HepG2 (cell line): ENCODE measurements around the gene E2F1. TPM values are rescaled to one million over a fixed set of nuclear protein-coding genes. Genes with fewer than 3 reads are reported as not detected.

ENCODE experiments used
- CCDC6 ChIP-seq: sonication (generic); formaldehyde crosslinking; IDR thresholded peaks from 2 replicates; pipeline ENCODE4 v1.8.1; 2022; ENCODE audit warnings: mild to moderate bottlenecking, missing genetic modification reagents, moderate library complexity
- EED ChIP-seq: sonication (generic); formaldehyde crosslinking; IDR thresholded peaks from 2 replicates; pipeline ENCODE4 v1.5.0; 2020; ENCODE audit warnings: mild to moderate bottlenecking, missing genetic modification reagents
- EZH2 ChIP-seq: conservative IDR thresholded peaks from 2 replicates; pipeline ENCODE4 v1.6.1; 2012; ENCODE audit warnings: mild to moderate bottlenecking, low read depth, low read length, moderate library complexity
- HMG20B ChIP-seq: conservative IDR thresholded peaks from 2 replicates; pipeline ENCODE4 v1.6.1; 2016; ENCODE audit warnings: missing genetic modification reagents, missing compliant biosample characterization
- NR3C1 ChIP-seq: sonication (generic); formaldehyde crosslinking; IDR thresholded peaks from 2 replicates; pipeline ENCODE4 v1.4.0; 2020; ENCODE audit warnings: missing genetic modification reagents
- TGIF2 ChIP-seq: IDR thresholded peaks from 2 replicates; pipeline ENCODE4 v1.6.1; 2016; ENCODE audit warnings: control low read depth, missing compliant biosample characterization
- TP53 ChIP-seq: sonication (generic); formaldehyde crosslinking; conservative IDR thresholded peaks from 2 replicates; pipeline ENCODE4 v1.4.0; 2020; ENCODE audit warnings: missing genetic modification reagents
- ZNF232 ChIP-seq: sonication (generic); formaldehyde crosslinking; IDR thresholded peaks from 2 replicates; pipeline ENCODE4 v1.4.0; 2020; ENCODE audit warnings: missing genetic modification reagents, borderline replicate concordance
- polyA plus RNA-seq, 8 experiments: library from polyadenylated mRNA; depleted of rRNA in 3 of 8; stranded (reverse) in 7 of 8; unstranded in 1 of 8; fragments of >200 nt; fragmentation: Illumina TruSeq in 4 of 8; extraction: Trizol in 4 of 8; gene quantifications; 2 replicates each; pipeline versions ENCODE4 v1.2.1 to v1.2.3, GENCODE V29; 2011 to 2016; ENCODE audit warnings: low read depth in 4 of 8, missing spikeins in 1 of 8, mixed read lengths in 1 of 8; ENCODE audit not compliant: insufficient read depth in 1 of 8
- total RNA-seq, 5 experiments: library from RNA; depleted of rRNA; stranded (reverse); fragments of >200 nt; fragmentation: Illumina TruSeq; extraction: Trizol; gene quantifications; 2 replicates each; pipeline ENCODE4 v1.2.3, GENCODE V29; 2016; ENCODE audit warnings: low read depth in 1 of 5
- TF ChIP-seq, protein P1 (sequence below): IDR thresholded peaks from 2 replicates; pipeline ENCODE4 v1.6.1; 2016; ENCODE audit warnings: low read depth, missing genetic modification reagents, missing compliant biosample characterization
- TF ChIP-seq, protein P2 (sequence below): sonication (generic); formaldehyde crosslinking; IDR thresholded peaks from 2 replicates; pipeline ENCODE4 v1.5.1; 2020; ENCODE audit warnings: missing genetic modification reagents, mild to moderate bottlenecking, borderline replicate concordance
- TF ChIP-seq, protein P3 (sequence below): sonication (generic); formaldehyde crosslinking; IDR thresholded peaks from 2 replicates; pipeline ENCODE4 v1.4.0; 2020; ENCODE audit warnings: low read depth, missing genetic modification reagents
- TF ChIP-seq, protein P4 (sequence below): sonication (generic); formaldehyde crosslinking; IDR thresholded peaks from 2 replicates; pipeline ENCODE4 v1.5.1; 2020; ENCODE audit warnings: mild to moderate bottlenecking, missing genetic modification reagents, moderate library complexity

The E2F1 gene
- total and polyA plus RNA-seq, 2 of the 13 experiments (the other 11 are each of a cell fraction or from before 2014, with no cell fraction given): 25.5 to 39.4 TPM

- TF ChIP-seq ZNF232 (no peak), HMG20B (CRISPR knock-in tag) (0 out of 2 replicates have a peak, but pooled peaks have one; percentile 52), TGIF2 (CRISPR knock-in tag) (peak; percentile 39; the same call in 1 of the 2 replicates), EED (0 out of 2 replicates have a peak, but pooled peaks have one; percentile 1), CCDC6 (no peak), NR3C1 (CRISPR knock-in tag) (0 out of 2 replicates have a peak, but pooled peaks have one; percentile 35), TP53 (CRISPR knock-in tag) (no peak), EZH2 (no peak)
- TF ChIP-seq, protein P1, sequence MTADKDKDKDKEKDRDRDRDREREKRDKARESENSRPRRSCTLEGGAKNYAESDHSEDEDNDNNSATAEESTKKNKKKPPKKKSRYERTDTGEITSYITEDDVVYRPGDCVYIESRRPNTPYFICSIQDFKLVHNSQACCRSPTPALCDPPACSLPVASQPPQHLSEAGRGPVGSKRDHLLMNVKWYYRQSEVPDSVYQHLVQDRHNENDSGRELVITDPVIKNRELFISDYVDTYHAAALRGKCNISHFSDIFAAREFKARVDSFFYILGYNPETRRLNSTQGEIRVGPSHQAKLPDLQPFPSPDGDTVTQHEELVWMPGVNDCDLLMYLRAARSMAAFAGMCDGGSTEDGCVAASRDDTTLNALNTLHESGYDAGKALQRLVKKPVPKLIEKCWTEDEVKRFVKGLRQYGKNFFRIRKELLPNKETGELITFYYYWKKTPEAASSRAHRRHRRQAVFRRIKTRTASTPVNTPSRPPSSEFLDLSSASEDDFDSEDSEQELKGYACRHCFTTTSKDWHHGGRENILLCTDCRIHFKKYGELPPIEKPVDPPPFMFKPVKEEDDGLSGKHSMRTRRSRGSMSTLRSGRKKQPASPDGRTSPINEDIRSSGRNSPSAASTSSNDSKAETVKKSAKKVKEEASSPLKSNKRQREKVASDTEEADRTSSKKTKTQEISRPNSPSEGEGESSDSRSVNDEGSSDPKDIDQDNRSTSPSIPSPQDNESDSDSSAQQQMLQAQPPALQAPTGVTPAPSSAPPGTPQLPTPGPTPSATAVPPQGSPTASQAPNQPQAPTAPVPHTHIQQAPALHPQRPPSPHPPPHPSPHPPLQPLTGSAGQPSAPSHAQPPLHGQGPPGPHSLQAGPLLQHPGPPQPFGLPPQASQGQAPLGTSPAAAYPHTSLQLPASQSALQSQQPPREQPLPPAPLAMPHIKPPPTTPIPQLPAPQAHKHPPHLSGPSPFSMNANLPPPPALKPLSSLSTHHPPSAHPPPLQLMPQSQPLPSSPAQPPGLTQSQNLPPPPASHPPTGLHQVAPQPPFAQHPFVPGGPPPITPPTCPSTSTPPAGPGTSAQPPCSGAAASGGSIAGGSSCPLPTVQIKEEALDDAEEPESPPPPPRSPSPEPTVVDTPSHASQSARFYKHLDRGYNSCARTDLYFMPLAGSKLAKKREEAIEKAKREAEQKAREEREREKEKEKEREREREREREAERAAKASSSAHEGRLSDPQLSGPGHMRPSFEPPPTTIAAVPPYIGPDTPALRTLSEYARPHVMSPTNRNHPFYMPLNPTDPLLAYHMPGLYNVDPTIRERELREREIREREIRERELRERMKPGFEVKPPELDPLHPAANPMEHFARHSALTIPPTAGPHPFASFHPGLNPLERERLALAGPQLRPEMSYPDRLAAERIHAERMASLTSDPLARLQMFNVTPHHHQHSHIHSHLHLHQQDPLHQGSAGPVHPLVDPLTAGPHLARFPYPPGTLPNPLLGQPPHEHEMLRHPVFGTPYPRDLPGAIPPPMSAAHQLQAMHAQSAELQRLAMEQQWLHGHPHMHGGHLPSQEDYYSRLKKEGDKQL (CRISPR knock-in tag): no peak
- TF ChIP-seq, protein P2, sequence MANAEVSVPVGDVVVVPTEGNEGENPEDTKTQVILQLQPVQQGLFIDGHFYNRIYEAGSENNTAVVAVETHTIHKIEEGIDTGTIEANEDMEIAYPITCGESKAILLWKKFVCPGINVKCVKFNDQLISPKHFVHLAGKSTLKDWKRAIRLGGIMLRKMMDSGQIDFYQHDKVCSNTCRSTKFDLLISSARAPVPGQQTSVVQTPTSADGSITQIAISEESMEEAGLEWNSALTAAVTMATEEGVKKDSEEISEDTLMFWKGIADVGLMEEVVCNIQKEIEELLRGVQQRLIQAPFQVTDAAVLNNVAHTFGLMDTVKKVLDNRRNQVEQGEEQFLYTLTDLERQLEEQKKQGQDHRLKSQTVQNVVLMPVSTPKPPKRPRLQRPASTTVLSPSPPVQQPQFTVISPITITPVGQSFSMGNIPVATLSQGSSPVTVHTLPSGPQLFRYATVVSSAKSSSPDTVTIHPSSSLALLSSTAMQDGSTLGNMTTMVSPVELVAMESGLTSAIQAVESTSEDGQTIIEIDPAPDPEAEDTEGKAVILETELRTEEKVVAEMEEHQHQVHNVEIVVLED (CRISPR knock-in tag): 0 out of 2 replicates have a peak, but pooled peaks have one; percentile 1
- TF ChIP-seq, protein P3, sequence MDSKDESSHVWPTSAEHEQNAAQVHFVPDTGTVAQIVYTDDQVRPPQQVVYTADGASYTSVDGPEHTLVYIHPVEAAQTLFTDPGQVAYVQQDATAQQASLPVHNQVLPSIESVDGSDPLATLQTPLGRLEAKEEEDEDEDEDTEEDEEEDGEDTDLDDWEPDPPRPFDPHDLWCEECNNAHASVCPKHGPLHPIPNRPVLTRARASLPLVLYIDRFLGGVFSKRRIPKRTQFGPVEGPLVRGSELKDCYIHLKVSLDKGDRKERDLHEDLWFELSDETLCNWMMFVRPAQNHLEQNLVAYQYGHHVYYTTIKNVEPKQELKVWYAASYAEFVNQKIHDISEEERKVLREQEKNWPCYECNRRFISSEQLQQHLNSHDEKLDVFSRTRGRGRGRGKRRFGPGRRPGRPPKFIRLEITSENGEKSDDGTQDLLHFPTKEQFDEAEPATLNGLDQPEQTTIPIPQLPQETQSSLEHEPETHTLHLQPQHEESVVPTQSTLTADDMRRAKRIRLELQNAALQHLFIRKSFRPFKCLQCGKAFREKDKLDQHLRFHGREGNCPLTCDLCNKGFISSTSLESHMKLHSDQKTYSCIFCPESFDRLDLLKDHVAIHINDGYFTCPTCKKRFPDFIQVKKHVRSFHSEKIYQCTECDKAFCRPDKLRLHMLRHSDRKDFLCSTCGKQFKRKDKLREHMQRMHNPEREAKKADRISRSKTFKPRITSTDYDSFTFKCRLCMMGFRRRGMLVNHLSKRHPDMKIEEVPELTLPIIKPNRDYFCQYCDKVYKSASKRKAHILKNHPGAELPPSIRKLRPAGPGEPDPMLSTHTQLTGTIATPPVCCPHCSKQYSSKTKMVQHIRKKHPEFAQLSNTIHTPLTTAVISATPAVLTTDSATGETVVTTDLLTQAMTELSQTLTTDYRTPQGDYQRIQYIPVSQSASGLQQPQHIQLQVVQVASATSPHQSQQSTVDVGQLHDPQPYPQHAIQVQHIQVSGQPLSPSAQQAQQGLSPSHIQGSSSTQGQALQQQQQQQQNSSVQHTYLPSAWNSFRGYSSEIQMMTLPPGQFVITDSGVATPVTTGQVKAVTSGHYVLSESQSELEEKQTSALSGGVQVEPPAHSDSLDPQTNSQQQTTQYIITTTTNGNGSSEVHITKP (CRISPR knock-in tag): 0 out of 2 replicates have a peak, but pooled peaks have one; percentile 26
- TF ChIP-seq, protein P4, sequence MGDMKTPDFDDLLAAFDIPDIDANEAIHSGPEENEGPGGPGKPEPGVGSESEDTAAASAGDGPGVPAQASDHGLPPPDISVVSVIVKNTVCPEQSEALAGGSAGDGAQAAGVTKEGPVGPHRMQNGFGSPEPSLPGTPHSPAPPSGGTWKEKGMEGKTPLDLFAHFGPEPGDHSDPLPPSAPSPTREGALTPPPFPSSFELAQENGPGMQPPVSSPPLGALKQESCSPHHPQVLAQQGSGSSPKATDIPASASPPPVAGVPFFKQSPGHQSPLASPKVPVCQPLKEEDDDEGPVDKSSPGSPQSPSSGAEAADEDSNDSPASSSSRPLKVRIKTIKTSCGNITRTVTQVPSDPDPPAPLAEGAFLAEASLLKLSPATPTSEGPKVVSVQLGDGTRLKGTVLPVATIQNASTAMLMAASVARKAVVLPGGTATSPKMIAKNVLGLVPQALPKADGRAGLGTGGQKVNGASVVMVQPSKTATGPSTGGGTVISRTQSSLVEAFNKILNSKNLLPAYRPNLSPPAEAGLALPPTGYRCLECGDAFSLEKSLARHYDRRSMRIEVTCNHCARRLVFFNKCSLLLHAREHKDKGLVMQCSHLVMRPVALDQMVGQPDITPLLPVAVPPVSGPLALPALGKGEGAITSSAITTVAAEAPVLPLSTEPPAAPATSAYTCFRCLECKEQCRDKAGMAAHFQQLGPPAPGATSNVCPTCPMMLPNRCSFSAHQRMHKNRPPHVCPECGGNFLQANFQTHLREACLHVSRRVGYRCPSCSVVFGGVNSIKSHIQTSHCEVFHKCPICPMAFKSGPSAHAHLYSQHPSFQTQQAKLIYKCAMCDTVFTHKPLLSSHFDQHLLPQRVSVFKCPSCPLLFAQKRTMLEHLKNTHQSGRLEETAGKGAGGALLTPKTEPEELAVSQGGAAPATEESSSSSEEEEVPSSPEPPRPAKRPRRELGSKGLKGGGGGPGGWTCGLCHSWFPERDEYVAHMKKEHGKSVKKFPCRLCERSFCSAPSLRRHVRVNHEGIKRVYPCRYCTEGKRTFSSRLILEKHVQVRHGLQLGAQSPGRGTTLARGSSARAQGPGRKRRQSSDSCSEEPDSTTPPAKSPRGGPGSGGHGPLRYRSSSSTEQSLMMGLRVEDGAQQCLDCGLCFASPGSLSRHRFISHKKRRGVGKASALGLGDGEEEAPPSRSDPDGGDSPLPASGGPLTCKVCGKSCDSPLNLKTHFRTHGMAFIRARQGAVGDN (CRISPR knock-in tag): no peak; the same call in 1 of the 2 replicates
These were observed 22.0 kb downstream of the E2F1 start (continued) for GRCh38 chr20:33664085-33664761.
